ENCODE data around the gene ENC1. TPM values are rescaled to one million over a fixed set of nuclear protein-coding genes. Genes with fewer than 3 reads are reported as not detected.

Gene ENC1
- total RNA-seq, 6 donors from 2014 or later, result 9.5 to 34.1 (median 18.0) TPM

GRCh38 chr5:74670396-74671038, 30.0 kb upstream of the ENC1 start:
- Histone ChIP-seq H3K4me1 (peaks cover 0 to 9% (median 2%) of the 10 kb centered on the region in 4 donors), H3K9me3 (no peaks in the 10 kb centered on the region), H3K27ac (no peak overlapping the region), H3K27me3 (no peaks in the 10 kb centered on the region), H3K4me3 (no peak overlapping the region), H3K36me3 (no peaks in the 10 kb centered on the region)
- TF ChIP-seq POLR2A (IDR thresholded peaks at IDR 0.05) (no peak), POLR2AphosphoS5 (IDR thresholded peaks at IDR 0.05) (no peak), CTCF (IDR thresholded peaks at IDR 0.05) (no peak), EP300 (IDR thresholded peaks at IDR 0.05) (no peak)
- DNase-seq, result no peak
- 88 to 92% methylated on average over 10 to 11 of the region's 11 CpGs for WGBS, 2 donors
- ATAC-seq (ENCODE audit: low FRiP score in 2 of 2), result no peak

- DNase-seq, result no peak
- Histone ChIP-seq H3K27me3 (no peaks in the 10 kb centered on the region), H3K36me3 (no peaks in the 10 kb centered on the region), H3K9me3 (no peaks in the 10 kb centered on the region), H3K27ac (no peak overlapping the region), H3K4me1 (peaks cover 0 to 9% (median 2%) of the 10 kb centered on the region in 4 donors), H3K4me3 (no peak overlapping the region)
- no peak for ATAC-seq (ENCODE audit: low FRiP score in 2 of 2)
- TF ChIP-seq CTCF (IDR thresholded peaks at IDR 0.05) (no peak), POLR2AphosphoS5 (IDR thresholded peaks at IDR 0.05) (no peak), EP300 (IDR thresholded peaks at IDR 0.05) (no peak), POLR2A (IDR thresholded peaks at IDR 0.05) (no peak)
- 83 to 89% methylated on average over 2 of the region's 2 CpGs for WGBS, 2 donors
These were observed 29.3 kb upstream of the ENC1 start for GRCh38 chr5:74669821-74670220.

GRCh38 chr5:74667396-74667795, 26.9 kb upstream of the ENC1 start:
- H3K36me3 ChIP-seq, result no peaks in the 10 kb centered on the region
- H3K4me1 ChIP-seq, result no peaks in the 10 kb centered on the region
- no peak for DNase-seq
- no peaks in the 10 kb centered on the region for H3K9me3 ChIP-seq
- H3K27me3 ChIP-seq, result no peaks in the 10 kb centered on the region
- peak in 1 of 2 donors; percentile 26 for ATAC-seq (ENCODE audit: low FRiP score in 2 of 2)
- H3K4me3 ChIP-seq, result no peak overlapping the region
- no peak overlapping the region for H3K27ac ChIP-seq
- whole genome bisulfite sequencing, 2 donors, result 69 to 84% methylated on average over 4 of the region's 4 CpGs
- TF ChIP-seq POLR2AphosphoS5 (IDR thresholded peaks at IDR 0.05) (no peak), CTCF (IDR thresholded peaks at IDR 0.05) (no peak), POLR2A (IDR thresholded peaks at IDR 0.05) (no peak), EP300 (IDR thresholded peaks at IDR 0.05) (no peak)

- no peak overlapping the region for H3K27ac ChIP-seq
- no peaks in the 10 kb centered on the region for H3K36me3 ChIP-seq
- no peaks in the 10 kb centered on the region for H3K27me3 ChIP-seq
- no peak for ATAC-seq (ENCODE audit: low FRiP score in 2 of 2)
- 74 to 82% methylated on average over 1 of the region's 1 CpG for WGBS, 2 donors
- H3K4me1 ChIP-seq, result no peaks in the 10 kb centered on the region
- no peaks in the 10 kb centered on the region for H3K9me3 ChIP-seq
- DNase-seq, result no peak
- no peak for TF ChIP-seq POLR2A (IDR thresholded peaks at IDR 0.05)
- no peak for TF ChIP-seq POLR2AphosphoS5 (IDR thresholded peaks at IDR 0.05)
- TF ChIP-seq CTCF (IDR thresholded peaks at IDR 0.05), result no peak
- TF ChIP-seq EP300 (IDR thresholded peaks at IDR 0.05), result no peak
- H3K4me3 ChIP-seq, result no peak overlapping the region
These were observed 25.3 kb upstream of the ENC1 start for GRCh38 chr5:74665816-74666215.

GRCh38 chr5:74665273-74665672, 24.7 kb upstream of the ENC1 start:
- ATAC-seq (ENCODE audit: low FRiP score in 2 of 2) (no peak), DNase-seq (no peak)
- no peaks in the 10 kb centered on the region for H3K9me3 ChIP-seq
- no peak overlapping the region for H3K27ac ChIP-seq
- no peaks in the 10 kb centered on the region for H3K36me3 ChIP-seq
- TF ChIP-seq EP300 (IDR thresholded peaks at IDR 0.05) (no peak), CTCF (IDR thresholded peaks at IDR 0.05) (no peak), POLR2AphosphoS5 (IDR thresholded peaks at IDR 0.05) (no peak), POLR2A (IDR thresholded peaks at IDR 0.05) (no peak)
- H3K27me3 ChIP-seq, result no peaks in the 10 kb centered on the region
- H3K4me3 ChIP-seq, result no peak overlapping the region
- 28 to 41% methylated on average over 2 of the region's 2 CpGs for WGBS, 2 donors
- no peaks in the 10 kb centered on the region for H3K4me1 ChIP-seq
